PC-3 (cell line): ENCODE data around the gene RPS6KA2. TPM values are rescaled to one million over a fixed set of nuclear protein-coding genes. Genes with fewer than 3 reads are reported as not detected.

Source experiments
- ATAC-seq: fragments of 200-7000 bp; cut with Tn5 transposase; 2 replicates; pipeline ENCODE4 v1.9.1; 2020; ENCODE audit warnings: mild to moderate bottlenecking, moderate library complexity
- BruUV-seq: library from RNA; stranded (reverse); fragments of 400-500 nt; replicated peaks from 2 replicates; lab custom pipeline; 2021; lab: Mats Ljungman, UMichigan
- CTCF ChIA-PET: fragments of 300-600 bp; sonication (Branson Sonifier 250); formaldehyde crosslinking; loops from one replicate; lab custom pipeline; 2022; ENCODE audit warnings: antibody characterized with exemption; lab: Charles Lee
- POLR2A ChIA-PET: fragments of 300-600 bp; sonication (Branson Sonifier 250); formaldehyde crosslinking; loops from one replicate; lab custom pipeline; 2022; ENCODE audit warnings: antibody characterized with exemption; ENCODE audit not compliant: unreplicated experiment; lab: Charles Lee
- DNase-seq: peaks from one replicate; pipeline ENCODE4 v3.0.0-alpha.2; 2015
- H2AFZ ChIP-seq: fragments of 300-600 bp; sonication (generic); 2 replicates; pipeline ENCODE4 v1.6.0; 2016; ENCODE audit warnings: antibody characterized with exemption, low read length
- H3F3A ChIP-seq: fragments of 300-600 bp; sonication (generic); one replicate; pipeline ENCODE4 v1.6.0; 2017; ENCODE audit warnings: antibody characterized with exemption, low read length, control low read depth, mild to moderate bottlenecking; ENCODE audit not compliant: unreplicated experiment
- H3K27ac ChIP-seq: fragments of 300-600 bp; sonication (generic); 2 replicates; pipeline ENCODE4 v1.5.1; 2016; ENCODE audit warnings: mild to moderate bottlenecking, low read length
- H3K27me3 ChIP-seq: fragments of 300-600 bp; sonication (generic); 2 replicates; pipeline ENCODE4 v1.6.1; 2016; ENCODE audit warnings: low read length, mixed read lengths
- H3K36me3 ChIP-seq: fragments of 300-600 bp; sonication (generic); 2 replicates; pipeline ENCODE4 v1.6.1; 2016; ENCODE audit warnings: low read depth, mixed run types, low read length, mixed read lengths
- H3K4me1 ChIP-seq: fragments of 300-600 bp; sonication (generic); 2 replicates; pipeline ENCODE4 v1.5.1; 2016; ENCODE audit warnings: low read length; ENCODE audit not compliant: insufficient read depth
- H3K4me2 ChIP-seq: fragments of 300-600 bp; sonication (generic); 2 replicates; pipeline ENCODE4 v1.6.0; 2016; ENCODE audit warnings: low read length
- H3K4me3 ChIP-seq: fragments of 300-600 bp; sonication (generic); 2 replicates; pipeline ENCODE4 v1.5.1; 2016; ENCODE audit warnings: mild to moderate bottlenecking, low read length, mixed read lengths
- H3K79me2 ChIP-seq: fragments of 300-600 bp; sonication (generic); 2 replicates; pipeline ENCODE4 v1.6.1; 2017; ENCODE audit warnings: low read length, mixed read lengths
- H3K9ac ChIP-seq: fragments of 300-600 bp; sonication (generic); 2 replicates; pipeline ENCODE4 v1.6.0; 2016; ENCODE audit warnings: mild to moderate bottlenecking, low read length
- H3K9me2 ChIP-seq: fragments of 300-600 bp; sonication (generic); replicated peaks from 2 replicates; pipeline ENCODE4 v1.6.1; 2016; ENCODE audit warnings: mixed run types, low read length, mixed read lengths
- H3K9me3 ChIP-seq: fragments of 300-600 bp; sonication (generic); 2 replicates; pipeline ENCODE4 v1.6.1; 2016; ENCODE audit warnings: low read length, mixed read lengths
- H4K20me1 ChIP-seq: fragments of 300-600 bp; sonication (generic); 2 replicates; pipeline ENCODE4 v1.6.1; 2016; ENCODE audit warnings: low read length, mixed read lengths
- CTCF ChIP-seq: fragments of 300-600 bp; sonication (generic); conservative IDR thresholded peaks from 2 replicates; pipeline ENCODE4 v1.5.1; 2017; ENCODE audit warnings: antibody characterized with exemption, low read depth, mild to moderate bottlenecking, low read length
- EZH2 ChIP-seq: fragments of 300-600 bp; sonication (generic); IDR thresholded peaks from one replicate; pipeline ENCODE4 v1.6.1; 2017; ENCODE audit warnings: antibody characterized with exemption, mild to moderate bottlenecking, low read length; ENCODE audit not compliant: unreplicated experiment
- EZH2phosphoT487 ChIP-seq: fragments of 300-600 bp; sonication (generic); IDR thresholded peaks from 2 replicates; pipeline ENCODE4 v1.6.1; 2018; ENCODE audit warnings: mild to moderate bottlenecking, antibody characterized with exemption, low read length, borderline replicate concordance
- intact Hi-C: fragments of 100-400 bp; cut with micrococcal nuclease; formaldehyde crosslinking; loops from 2 replicates; pipeline ENCODE4 v1.9.0; 2023
- total RNA-seq: library from RNA; depleted of rRNA; stranded (reverse); fragments of >200 nt; gene quantifications from 2 replicates; pipeline ENCODE4 v1.2.3, GENCODE V29; 2014

The RPS6KA2 gene
- total RNA-seq, 1 experiment from 2014 or later, result 5.1 TPM

- no peak overlapping the region for H3K27ac ChIP-seq
- no peaks in the 10 kb centered on the region for H3F3A ChIP-seq
- DNase-seq (no peak), ATAC-seq (no peak)
- no peak overlapping the region for H3K9ac ChIP-seq
- POLR2A ChIA-PET, result interaction anchor here (0.6 kb wide), 1 partner anchor 10 kb away, joined by 5 read pairs; no protein-coding TSS in a partner anchor
- CTCF ChIA-PET, result no interaction called here
- no peak overlapping the region for H3K4me3 ChIP-seq
- no peaks in the 10 kb centered on the region for H3K27me3 ChIP-seq
- H4K20me1 ChIP-seq, result no peaks in the 10 kb centered on the region
- no peak overlapping the region for H2AFZ ChIP-seq
- intact Hi-C loops, result no loop called here
- no peaks in the 10 kb centered on the region for H3K9me2 ChIP-seq
- no peaks in the 10 kb centered on the region for H3K36me3 ChIP-seq
- no peak overlapping the region for H3K4me2 ChIP-seq
- no TSS peak for BruUV-seq
- H3K9me3 ChIP-seq, result no peaks in the 10 kb centered on the region
- H3K79me2 ChIP-seq, result no peaks in the 10 kb centered on the region
- H3K4me1 ChIP-seq, result no peaks in the 10 kb centered on the region
- TF ChIP-seq EZH2phosphoT487 (no peak), CTCF (no peak), EZH2 (no peak)
These were observed 150.9 kb downstream of the RPS6KA2 start for GRCh38 chr6:166476061-166476591.

GRCh38 chr6:166474721-166475565 lies 152.1 kb downstream of the RPS6KA2 start:
- Histone ChIP-seq H2AFZ (no peak overlapping the region), H3F3A (no peaks in the 10 kb centered on the region), H3K9me3 (no peaks in the 10 kb centered on the region), H3K27ac (no peak overlapping the region), H3K4me3 (no peak overlapping the region), H3K36me3 (no peaks in the 10 kb centered on the region), H4K20me1 (no peaks in the 10 kb centered on the region), H3K27me3 (no peaks in the 10 kb centered on the region), H3K4me2 (no peak overlapping the region), H3K9ac (no peak overlapping the region), H3K79me2 (no peaks in the 10 kb centered on the region), H3K9me2 (no peaks in the 10 kb centered on the region), H3K4me1 (no peaks in the 10 kb centered on the region)
- TF ChIP-seq EZH2, result no peak
- TF ChIP-seq EZH2phosphoT487, result no peak
- TF ChIP-seq CTCF, result no peak
- peak; percentile 22; the same call in 1 of the 2 replicates for ATAC-seq
- intact Hi-C loops, result no loop called here
- no peak for DNase-seq
- POLR2A ChIA-PET, result no interaction called here
- CTCF ChIA-PET, result no interaction called here
- no TSS peak for BruUV-seq
